ENCODE measurements around the gene PRDM16. TPM values are rescaled to one million over a fixed set of nuclear protein-coding genes. Genes with fewer than 3 reads are reported as not detected.

PRDM16 gene
- total RNA-seq, 2 donors from 2014 or later, result 0.79 to 6.1 TPM

GRCh38 chr1:3194760-3195479 lies 125.9 kb downstream of the PRDM16 start:
- no peak for TF ChIP-seq CTCF (IDR thresholded peaks at IDR 0.05)
- intact Hi-C loops (cut with DNase I), result no loop called here
- Histone ChIP-seq H3K27ac (no peak overlapping the region), H3K9ac (ENCODE audit: low read depth in 2 of 2, low read length in 2 of 2) (no peak overlapping the region), H3K4me3 (no peak overlapping the region), H3K9me3 (no peaks in the 10 kb centered on the region), H3K36me3 (no peaks in the 10 kb centered on the region), H3K4me1 (no peaks in the 10 kb centered on the region), H3K27me3 (no peaks in the 10 kb centered on the region)
- DNase-seq, result no peak

GRCh38 chr1:3195480-3195815 lies 126.4 kb downstream of the PRDM16 start:
- no peaks in the 10 kb centered on the region for H3K9me3 ChIP-seq
- H3K4me1 ChIP-seq, result no peaks in the 10 kb centered on the region
- H3K4me3 ChIP-seq, result no peak overlapping the region
- no peaks in the 10 kb centered on the region for H3K27me3 ChIP-seq
- intact Hi-C loops (cut with DNase I), result no loop called here
- no peak for DNase-seq
- H3K9ac ChIP-seq (ENCODE audit: low read depth in 2 of 2, low read length in 2 of 2), result no peak overlapping the region
- H3K27ac ChIP-seq, result no peak overlapping the region
- no peaks in the 10 kb centered on the region for H3K36me3 ChIP-seq
- TF ChIP-seq CTCF (IDR thresholded peaks at IDR 0.05), result no peak

GRCh38 chr1:3195966-3196515 lies 127.0 kb downstream of the PRDM16 start:
- Histone ChIP-seq H3K27me3 (no peaks in the 10 kb centered on the region), H3K9ac (ENCODE audit: low read depth in 2 of 2, low read length in 2 of 2) (no peak overlapping the region), H3K4me1 (no peaks in the 10 kb centered on the region), H3K4me3 (no peak overlapping the region), H3K27ac (no peak overlapping the region), H3K36me3 (no peaks in the 10 kb centered on the region), H3K9me3 (no peaks in the 10 kb centered on the region)
- intact Hi-C loops (cut with DNase I), result no loop called here
- TF ChIP-seq CTCF (IDR thresholded peaks at IDR 0.05), result no peak
- no peak for DNase-seq

- no peak overlapping the region for H3K4me3 ChIP-seq
- no peaks in the 10 kb centered on the region for H3K36me3 ChIP-seq
- no peak for TF ChIP-seq CTCF (IDR thresholded peaks at IDR 0.05)
- no peak overlapping the region for H3K27ac ChIP-seq
- no peak overlapping the region for H3K9ac ChIP-seq (ENCODE audit: low read depth in 2 of 2, low read length in 2 of 2)
- DNase-seq, result no peak
- intact Hi-C loops (cut with DNase I), result no loop called here
- H3K4me1 ChIP-seq, result no peaks in the 10 kb centered on the region
- no peaks in the 10 kb centered on the region for H3K27me3 ChIP-seq
- no peaks in the 10 kb centered on the region for H3K9me3 ChIP-seq
Measured at GRCh38 chr1:3196577-3197245, 127.7 kb downstream of the PRDM16 start.

- Histone ChIP-seq H3K4me1 (no peaks in the 10 kb centered on the region), H3K36me3 (no peaks in the 10 kb centered on the region), H3K27ac (no peak overlapping the region), H3K9me3 (no peaks in the 10 kb centered on the region), H3K4me3 (no peak overlapping the region), H3K9ac (ENCODE audit: low read depth in 2 of 2, low read length in 2 of 2) (no peak overlapping the region), H3K27me3 (no peaks in the 10 kb centered on the region)
- no peak for TF ChIP-seq CTCF (IDR thresholded peaks at IDR 0.05)
- no peak for DNase-seq
- intact Hi-C loops (cut with DNase I), result no loop called here
Measured at GRCh38 chr1:3197781-3198316, 128.8 kb downstream of the PRDM16 start.

All from colonic mucosa (tissue), 4 donors.